ENCODE results near the gene OTP. TPM values are rescaled to one million over a fixed set of nuclear protein-coding genes. Genes with fewer than 3 reads are reported as not detected.

Gene OTP
- total RNA-seq, 1 donor from 2014 or later = not detected

- DNase-seq (ENCODE audit: low spot score in 2 of 2) (no peak), FAIRE-seq (no peak)
Measured at GRCh38 chr5:77641397-77641943, 3.0 kb upstream of the OTP start.

- FAIRE-seq = no peak
Measured at GRCh38 chr5:77640589-77641396, 2.3 kb upstream of the OTP start.

GRCh38 chr5:77638763-77639671, 504 bp upstream of the OTP start:
- DNase-seq (ENCODE audit: low spot score in 2 of 2) = peak in 1 of 2 donors; percentile 38
- no peak for FAIRE-seq

More at GRCh38 chr5:77640589-77641396, 2.3 kb upstream of the OTP start:
- DNase-seq (ENCODE audit: low spot score in 2 of 2) = peak in 1 of 2 donors; percentile 33

GRCh38 chr5:77637170-77637997, 1.1 kb downstream of the OTP start:
- FAIRE-seq = no peak
- DNase-seq (ENCODE audit: low spot score in 2 of 2) = peak in 1 of 2 donors; percentile 43

GRCh38 chr5:77636641-77637169, 1.8 kb downstream of the OTP start:
- DNase-seq (ENCODE audit: low spot score in 2 of 2) = peak in 1 of 2 donors; percentile 40
- FAIRE-seq = no peak

GRCh38 chr5:77635917-77636640, 2.4 kb downstream of the OTP start:
- FAIRE-seq (no peak), DNase-seq (ENCODE audit: low spot score in 2 of 2) (peak in 1 of 2 donors; percentile 27)

- no peak for DNase-seq (ENCODE audit: low spot score in 2 of 2)
- no peak for FAIRE-seq
Measured at GRCh38 chr5:77635067-77635916, 3.2 kb downstream of the OTP start.

- DNase-seq (ENCODE audit: low spot score in 2 of 2) (no peak), FAIRE-seq (no peak)
Measured at GRCh38 chr5:77633709-77634108, 4.8 kb downstream of the OTP start.

GRCh38 chr5:77633207-77633675, 5.3 kb downstream of the OTP start:
- FAIRE-seq = no peak
- no peak for DNase-seq (ENCODE audit: low spot score in 2 of 2)

GRCh38 chr5:77632526-77633206, 5.8 kb downstream of the OTP start:
- DNase-seq (ENCODE audit: low spot score in 2 of 2) (peak in 1 of 2 donors; percentile 29), FAIRE-seq (no peak)

- peak in 1 of 2 donors; percentile 66 for DNase-seq (ENCODE audit: low spot score in 2 of 2)
- FAIRE-seq = no peak
Measured at GRCh38 chr5:77630114-77630680, 8.3 kb downstream of the OTP start.

- no peak for FAIRE-seq
- DNase-seq (ENCODE audit: low spot score in 2 of 2) = peak in 1 of 2 donors; percentile 44
Measured at GRCh38 chr5:77629509-77630113, 8.9 kb downstream of the OTP start.

- FAIRE-seq (no peak), DNase-seq (ENCODE audit: low spot score in 2 of 2) (peak in 1 of 2 donors; percentile 44)
Measured at GRCh38 chr5:77628840-77629508, 9.5 kb downstream of the OTP start.

- FAIRE-seq (no peak), DNase-seq (ENCODE audit: low spot score in 2 of 2) (peak in 1 of 2 donors; percentile 21)
Measured at GRCh38 chr5:77627869-77628674, 10.4 kb downstream of the OTP start.

GRCh38 chr5:77623203-77623740, 15.2 kb downstream of the OTP start:
- DNase-seq (ENCODE audit: low spot score in 2 of 2) (no peak), FAIRE-seq (no peak)
